ENCODE data around the gene ST7.

The ST7 gene

DNA sequence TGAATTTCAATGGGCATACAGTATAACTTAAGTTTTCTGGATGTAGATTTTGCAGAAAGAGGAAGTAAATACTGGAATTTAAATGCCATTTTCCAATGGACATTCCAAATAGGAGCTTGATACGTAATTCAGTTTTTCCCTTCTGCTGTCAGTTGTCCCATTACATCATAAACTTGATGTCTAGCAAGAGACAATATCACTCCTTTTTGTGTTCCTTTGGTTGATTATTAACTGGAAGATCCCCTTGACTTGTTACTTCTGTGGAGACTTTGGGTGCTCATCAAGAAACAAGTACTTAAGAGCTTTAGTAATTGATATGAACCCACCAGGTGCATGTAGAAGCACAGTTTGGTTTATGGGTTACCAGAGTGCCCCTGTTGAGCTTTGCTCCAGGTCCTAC is 116.1 kb downstream of the ST7 start:
- DNase-seq = no peak

DNA sequence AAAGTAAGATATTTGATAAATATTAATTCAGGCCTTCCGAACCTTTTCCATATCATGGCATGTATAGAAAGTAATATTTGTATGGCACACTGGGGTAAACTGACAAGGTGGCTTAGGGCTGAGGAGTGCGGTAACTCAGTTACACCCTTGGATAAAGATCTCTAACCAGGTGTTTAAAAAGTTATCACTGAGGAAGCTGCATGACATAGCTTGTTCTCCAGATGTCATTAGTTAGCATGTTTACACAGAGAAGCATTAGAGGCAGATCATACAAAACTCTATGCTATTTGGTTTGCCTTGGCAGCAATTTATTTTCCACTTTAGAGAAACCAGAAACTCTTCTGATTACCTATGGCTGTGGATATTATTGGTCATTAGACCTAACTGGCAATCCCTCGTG is 118.2 kb downstream of the ST7 start:
- no peak for DNase-seq

DNA sequence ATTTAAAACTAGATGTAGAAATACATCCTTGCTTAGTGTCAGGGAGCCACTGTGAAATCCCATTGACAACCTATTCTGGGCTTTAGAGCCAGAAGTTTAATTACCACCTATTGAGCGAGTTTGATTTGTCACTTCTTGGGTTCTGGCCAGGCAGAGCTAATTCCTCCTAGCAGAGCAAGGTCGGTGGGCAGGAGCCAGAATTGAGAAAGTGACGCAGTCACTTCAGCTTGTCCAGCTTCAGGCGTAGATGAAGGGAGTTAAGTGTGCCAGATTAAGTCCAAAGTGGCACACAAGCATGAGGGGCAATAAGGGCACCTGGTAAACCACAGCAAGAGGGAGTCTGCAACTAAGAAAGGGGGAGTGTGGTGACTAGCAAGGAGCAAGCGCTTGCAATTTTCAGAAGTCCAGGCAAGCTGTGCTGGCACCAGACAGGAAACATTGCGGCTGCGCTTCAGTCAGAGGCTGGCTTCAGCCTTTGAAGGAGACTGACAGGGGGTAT is 119.4 kb downstream of the ST7 start:
- no peak for DNase-seq

DNA sequence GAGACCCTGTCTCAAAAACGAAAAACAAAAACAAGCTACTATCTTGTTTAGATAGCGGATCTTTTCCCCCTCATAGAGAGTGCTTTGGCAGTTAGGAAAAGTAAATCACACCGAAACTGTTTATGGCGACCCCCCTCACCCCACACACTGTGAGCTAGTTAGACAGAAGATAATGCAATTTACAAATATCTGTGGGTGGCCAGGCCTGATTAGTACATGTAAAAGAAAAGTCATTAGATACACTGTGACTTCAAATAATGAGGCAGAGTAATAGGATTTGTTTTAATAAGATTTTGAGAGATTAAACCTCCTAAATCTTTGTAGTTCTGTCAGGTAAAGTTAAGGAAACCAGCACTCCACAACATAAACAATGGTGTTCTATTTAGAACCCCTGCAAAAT is 121.1 kb downstream of the ST7 start:
- DNase-seq = no peak

DNA sequence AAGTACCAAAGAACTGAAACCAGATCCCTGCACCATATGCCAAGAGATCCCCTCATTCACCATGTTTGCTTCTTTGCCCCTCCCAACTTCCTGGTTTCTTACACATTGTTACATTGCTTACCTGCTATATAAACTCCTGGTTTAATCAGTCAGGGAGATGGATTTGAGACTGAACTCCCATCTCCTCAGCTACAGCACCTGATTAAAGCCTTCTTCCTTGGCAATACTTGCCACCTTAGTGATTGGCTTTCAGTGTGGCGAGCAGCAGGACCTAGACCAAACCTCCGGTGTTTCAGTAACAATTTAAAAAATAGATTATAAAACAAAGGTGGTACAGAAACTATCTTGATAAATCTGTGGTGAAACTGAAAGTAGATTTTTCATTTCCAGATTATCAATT is 122.6 kb downstream of the ST7 start:
- no peak for DNase-seq

DNA sequence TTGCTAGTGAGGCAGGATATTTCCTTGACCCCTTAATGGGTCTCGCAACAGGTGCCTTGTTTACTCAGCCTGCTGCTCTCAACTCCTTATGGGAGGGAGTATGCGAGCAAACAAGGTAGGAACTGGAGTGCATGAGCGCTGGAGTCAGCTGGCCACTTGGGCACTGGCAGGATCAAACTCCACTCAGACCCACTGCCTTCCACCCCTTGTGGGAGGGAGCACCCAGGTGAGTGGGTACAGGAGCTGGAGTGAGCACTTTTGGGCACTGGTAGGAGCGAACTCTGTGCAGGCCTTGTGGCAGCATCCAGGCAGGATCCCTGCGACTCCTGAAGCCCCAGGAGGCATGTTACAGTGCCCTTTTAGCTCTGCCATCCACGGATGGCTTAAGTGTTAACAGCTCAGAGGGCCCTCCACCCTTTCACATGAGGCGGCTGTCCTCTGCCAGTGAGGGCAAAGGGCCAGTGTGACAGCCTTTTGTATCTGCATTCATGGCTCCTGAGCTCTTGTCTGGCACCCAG is 123.2 kb downstream of the ST7 start:
- DNase-seq = no peak

DNA sequence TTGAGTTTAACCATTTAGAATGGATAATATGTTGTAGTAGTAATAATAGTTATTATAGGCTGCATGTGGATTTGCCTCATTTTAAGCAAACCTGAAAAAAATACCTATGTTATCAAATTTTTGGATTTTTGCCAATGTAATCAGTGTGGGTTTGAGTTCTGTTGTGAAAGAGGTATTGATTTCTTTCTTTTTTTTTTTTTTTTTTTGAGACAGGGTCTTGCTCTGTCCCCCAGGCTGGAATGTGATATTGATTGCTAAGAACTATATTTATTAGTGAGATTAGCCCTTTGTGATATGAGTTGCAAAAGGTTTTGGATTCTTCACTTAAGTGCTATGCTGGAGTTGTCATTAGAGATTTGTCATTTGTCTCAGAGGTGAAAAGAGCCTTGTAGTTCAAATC is 124.4 kb downstream of the ST7 start:
- DNase-seq = no peak

DNA sequence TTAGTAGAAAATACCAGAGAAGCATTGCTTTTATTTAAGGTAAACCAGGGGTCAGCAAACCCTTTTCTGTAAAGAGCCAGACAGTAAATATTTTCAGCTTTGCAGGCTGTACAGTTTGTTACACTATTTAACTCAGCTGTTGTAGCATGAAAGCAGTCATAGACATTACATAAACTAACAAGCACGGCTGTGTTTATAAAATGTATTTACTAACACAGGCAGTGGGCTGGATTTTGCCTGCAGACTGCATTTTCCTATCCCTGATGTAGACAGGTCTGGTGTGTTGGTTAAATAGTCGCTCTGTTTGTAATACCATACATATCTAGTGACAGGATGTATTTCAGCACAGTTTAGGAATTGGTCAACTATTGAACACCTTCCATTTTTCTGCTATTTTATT is 129.3 kb downstream of the ST7 start:
- no peak for DNase-seq

DNA sequence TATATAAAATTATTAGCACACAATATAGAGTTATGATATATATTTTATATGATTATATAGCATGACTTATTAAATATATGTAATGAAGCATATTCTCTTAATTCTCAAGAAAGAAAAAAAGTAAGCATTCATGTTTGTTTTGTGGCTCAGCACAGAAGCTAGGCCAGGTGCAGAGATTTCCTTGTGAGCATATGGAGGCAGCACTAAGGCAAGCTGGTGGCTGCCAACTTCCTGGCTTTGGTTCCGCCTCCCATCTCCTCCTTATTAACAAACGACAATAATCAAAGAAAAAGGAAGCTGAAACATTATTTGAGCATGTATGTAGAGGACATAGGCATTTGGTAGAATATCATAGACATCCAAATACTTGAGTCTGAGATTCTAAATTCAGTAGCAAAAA is 130.3 kb downstream of the ST7 start:
- no peak for DNase-seq

DNA sequence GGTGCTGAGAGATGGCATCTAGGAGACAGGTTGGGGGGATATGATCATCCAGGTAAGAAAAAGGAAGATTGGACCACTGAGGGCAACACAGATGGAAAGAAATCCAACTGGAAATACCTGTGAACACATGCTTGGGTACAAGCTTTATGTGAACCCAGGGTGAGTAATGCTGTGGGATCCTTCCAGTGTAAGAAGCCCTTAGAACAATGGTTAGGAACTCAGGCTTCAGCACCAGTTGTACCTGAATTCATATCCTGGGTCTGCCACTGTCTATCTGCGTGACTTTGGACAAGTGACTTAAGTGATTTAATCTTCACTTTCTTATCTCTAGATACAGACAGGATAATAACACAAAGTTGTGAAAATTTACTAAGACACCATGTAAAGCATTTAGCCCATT is 131.0 kb downstream of the ST7 start:
- no peak for DNase-seq

DNA sequence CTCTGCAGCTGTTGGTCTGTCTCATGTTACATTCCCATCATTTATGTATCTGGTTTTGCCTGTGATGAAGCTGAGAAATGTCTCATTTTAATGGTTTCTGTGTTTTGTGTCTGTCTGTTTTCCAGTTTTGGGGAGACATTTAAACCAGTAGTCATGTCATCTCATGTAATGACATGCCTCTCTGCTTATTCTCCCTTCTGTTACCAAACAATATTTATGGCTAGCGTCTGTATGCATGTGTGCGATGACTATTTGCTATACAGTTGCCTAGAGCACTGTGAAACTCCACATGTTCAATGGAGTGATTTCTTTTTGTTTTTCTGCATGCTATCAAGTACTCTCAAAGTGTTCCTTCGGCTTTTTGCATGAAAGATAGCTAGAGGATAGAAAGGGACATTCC is 132.0 kb downstream of the ST7 start:
- DNase-seq = no peak

DNA sequence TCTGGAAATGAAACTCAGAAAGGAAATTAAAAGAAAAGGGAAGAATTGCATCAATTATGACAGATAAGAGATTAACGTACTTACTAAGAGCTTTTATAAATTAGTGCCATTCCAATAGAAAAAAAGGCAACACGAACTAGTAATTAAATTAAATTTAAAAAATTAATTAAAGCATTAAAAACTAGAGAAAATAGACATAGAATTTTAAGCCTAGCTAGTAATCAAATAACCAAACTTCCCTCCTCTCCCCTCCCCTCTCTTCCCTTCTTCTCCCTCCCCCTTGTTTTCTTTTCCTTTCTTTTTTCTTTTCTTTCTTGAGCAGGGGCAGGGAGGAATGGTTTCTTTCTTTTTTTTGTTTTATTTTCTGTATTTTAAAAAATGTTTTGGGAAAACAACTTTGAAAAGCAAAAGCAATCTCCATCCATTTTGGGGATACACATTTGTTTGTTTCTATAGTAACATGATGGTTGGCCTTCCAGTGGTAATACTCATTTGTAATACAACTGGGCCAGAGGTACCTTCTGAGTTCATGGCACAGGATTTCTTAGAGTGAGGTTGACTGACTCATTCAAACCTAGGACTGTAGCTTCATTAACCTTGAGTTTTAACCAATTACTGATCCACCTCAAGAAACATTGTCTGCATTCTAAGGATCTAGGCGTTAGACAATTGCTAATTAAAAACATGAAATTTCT is 132.6 kb downstream of the ST7 start:
- DNase-seq = no peak

DNA sequence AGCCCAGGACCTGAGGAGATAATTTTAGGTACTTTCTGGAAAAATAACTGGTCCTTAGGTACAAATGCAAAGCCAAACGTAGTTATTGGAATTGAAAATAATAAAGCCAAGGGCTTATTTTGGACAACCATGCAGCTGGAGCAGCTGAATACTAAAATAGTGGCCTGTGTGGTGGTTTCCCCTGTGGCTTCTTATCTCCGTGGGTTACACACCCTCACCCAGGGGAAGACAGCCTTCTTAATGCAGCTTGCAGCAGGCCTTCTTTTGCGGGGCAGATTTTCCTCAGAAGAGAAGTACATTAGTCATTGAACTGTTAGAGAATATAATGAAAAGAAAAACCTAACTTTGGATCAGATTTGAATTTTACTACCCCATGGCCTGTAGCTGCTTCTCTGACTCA is 133.5 kb downstream of the ST7 start:
- DNase-seq = no peak

DNA sequence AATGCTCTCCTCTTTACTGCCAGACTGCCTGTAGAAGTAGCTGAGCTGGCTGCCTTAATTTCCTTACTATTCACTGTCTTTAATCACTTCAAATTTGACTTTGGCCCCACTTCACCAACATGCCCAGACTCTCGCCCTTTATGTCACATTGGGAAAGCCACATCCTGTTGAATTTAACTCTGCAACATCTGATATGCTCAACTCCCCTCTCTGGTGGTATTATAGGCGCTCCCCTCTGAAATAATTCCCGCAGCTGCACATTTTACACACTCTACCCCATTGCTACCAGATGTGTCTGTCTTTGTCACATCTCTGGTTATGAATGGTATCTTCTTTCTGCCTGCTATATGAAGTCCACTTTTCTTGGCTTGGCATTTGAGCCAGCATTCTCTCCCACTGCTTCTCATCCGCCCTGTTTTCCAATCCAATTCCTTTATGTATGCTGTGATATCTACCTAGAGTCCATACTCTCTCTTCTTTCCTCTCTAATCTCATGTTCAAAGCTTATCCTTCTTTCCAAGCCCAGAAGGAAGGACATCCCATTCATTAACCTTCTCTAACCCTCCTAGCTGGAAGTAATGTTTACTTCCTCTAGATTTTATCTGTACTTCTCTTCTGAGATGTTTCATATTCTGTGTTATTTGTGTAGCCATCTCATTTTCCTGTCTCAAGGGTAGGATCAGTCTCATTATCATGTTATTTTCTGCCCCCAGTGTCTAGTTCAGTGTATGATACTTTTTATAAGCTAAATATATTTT is 134.5 kb downstream of the ST7 start:
- DNase-seq = no peak

DNA sequence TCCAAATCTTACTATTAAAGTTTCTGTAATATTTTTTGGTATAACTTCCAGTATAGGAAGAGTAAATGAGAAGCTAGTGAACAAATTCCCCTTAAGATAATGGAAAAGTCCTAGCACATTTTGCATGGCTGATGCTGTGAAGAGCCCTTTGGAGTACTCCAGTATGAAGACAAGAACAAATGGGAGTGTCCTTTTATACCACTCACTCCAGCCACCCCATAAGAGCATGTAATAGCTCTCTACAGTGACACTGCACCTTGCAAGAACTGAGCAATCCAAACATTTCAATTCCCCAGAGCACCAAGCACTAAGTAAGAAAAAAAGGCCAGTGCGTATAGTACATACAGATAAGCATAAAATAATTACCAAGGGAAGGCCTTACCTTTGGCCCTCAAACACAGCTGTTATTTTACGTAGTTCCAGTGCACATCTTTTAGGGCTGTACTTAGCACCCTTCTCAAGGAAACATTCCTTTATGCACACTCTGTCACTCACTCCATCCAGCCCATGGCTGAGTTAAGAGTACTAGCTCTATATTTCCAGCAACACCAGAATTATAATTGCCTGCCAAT is 135.4 kb downstream of the ST7 start:
- no peak for DNase-seq

DNA sequence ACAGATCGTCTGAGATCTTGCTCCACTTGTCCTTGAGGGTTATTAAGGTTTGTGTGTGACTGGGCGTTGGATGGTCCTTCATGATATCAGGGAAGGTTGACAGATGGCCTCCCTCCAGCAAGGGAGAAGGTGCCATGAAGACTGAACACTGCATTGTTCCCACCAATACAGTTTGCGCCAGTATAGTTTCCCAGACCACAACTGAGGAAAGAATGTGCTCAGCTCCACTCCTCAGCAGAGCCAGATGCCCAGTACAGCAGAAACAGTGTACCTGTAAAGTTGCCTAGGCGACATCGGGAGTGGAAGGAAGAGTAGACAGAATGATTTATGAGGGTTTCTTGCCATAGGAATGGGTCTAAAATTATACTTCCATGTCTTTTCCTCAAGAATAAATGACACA is 137.5 kb downstream of the ST7 start:
- no peak for DNase-seq

DNA sequence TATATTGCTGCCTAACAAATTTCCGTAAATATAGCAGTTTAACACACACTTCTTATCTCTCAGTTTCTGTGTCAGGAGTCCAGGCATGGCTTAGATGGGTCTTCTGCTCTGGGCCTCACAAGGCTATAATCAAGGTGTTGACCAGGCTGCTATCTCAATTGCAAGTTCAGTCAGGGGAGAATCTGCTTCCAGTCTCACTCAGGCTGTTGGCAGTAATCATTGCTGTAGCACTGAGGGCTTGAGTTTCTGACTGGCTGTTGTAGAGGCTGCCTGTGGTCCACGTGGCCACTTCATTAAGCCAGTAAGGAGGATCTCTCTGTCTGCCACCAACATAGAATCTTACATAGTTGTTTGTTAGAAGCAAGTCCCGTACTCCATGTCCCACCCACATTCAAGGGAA is 138.4 kb downstream of the ST7 start:
- DNase-seq = no peak

DNA sequence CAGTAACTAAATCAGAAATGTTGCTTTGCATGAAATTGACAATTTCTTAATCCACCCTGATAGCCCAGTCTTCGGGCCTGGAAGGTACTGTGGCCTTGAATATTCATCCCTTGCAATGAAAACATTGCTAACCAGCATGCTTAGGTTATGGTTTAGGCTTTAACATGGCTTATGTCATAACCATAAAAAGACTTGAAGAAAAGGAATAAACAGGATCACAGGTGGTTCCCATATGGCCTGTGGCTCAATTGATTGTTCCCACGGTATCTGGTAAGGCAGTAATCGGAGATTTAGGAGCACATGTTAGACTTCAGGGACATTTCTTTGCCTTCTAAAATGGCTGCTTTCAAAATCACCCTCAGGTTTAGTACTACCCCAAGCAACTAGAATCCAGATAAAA is 139.5 kb downstream of the ST7 start:
- DNase-seq = no peak

DNA sequence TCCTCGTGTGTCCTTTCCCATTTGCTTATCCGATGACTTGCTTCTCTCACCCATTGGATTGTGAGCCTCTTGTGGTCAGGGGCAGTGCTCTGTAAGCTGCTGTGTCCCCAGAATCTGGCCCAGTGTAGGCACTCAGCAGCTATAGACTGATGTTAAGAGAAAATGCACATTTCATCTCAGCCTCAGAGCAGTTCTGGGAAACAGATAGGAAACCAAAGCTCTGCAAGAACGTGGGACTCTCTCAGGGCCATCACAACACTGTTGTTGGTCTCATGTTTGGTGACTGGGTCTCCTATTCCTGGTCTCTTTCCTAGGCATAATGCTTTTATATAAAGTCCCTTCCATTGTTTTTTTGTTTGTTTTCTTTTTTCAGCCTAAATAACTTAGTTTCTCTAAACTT is 141.2 kb downstream of the ST7 start:
- DNase-seq = no peak

DNA sequence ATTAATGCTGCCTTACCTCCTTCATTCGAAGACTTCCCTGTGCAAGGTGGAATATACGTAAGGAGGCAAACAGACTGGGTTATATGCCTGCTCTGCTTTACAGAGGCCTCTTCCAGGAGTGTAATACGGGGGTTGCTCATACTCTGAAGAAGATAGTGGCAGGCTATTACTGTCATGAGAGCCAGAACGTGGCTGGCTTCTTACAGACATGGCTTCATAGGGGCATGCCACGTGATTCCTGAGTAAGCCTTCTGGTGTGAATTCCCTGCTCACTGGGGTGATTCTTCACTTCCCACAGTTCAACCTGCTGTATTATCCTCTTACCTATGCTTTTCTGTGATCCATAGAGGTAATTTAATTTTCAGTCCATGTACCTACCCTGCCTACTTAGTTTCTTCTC is 141.8 kb downstream of the ST7 start:
- no peak for DNase-seq

DNA sequence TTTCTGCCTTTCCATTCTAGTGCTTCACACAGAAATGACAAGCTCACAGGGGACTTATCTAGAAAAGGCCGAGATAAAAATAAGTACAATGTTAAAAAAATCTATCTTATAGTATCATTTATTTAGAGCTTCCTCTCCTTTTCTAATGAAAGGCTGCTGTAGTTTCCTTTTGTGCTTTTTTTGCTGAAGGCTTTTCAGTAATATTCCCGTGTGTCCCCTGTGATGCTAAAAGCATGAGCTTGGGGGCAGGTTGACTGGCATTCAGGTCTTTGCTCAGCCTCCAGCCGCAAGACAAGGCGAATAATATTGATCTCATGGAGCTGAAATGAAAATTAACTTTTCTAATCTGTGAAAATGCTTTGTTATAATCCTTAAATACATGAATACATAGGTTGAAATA is 143.0 kb downstream of the ST7 start:
- DNase-seq = no peak

DNA sequence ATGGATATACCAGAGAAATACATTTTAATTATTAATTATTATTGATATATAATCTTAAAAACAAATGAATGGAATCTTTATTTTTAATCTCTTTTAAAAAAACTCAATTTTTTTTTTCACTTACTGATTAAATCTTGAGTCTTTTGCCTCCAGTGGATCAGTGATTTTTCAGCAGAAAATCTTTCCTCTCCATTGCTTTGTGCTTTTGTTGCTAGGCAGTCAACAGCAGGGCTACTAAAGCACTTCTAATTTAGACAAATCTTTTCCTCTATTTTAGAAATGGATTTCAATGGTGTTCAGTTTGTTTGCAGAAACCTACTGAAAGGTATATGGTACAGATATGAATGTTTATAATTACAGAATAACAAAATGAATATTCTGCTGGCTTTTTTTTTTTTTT is 143.6 kb downstream of the ST7 start:
- DNase-seq = no peak

DNA sequence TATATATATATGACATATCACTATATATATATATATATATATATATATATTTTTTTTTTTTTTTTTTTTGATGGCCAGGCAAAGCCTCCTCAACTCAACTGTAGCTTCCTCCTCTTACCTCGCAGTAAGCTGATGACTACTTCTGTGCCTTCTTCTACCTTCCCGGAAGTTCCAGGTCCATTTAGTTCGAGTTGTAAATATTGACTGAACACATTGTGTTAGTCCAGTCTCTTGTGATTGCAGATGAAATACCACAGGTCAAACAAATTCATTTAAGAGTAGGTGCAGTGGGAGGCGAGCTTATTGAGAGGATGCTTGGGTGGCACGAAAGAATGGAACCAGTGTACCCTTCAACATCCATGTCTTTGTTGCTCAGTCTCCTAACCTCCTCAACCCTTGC is 144.6 kb downstream of the ST7 start:
- no peak for DNase-seq

DNA sequence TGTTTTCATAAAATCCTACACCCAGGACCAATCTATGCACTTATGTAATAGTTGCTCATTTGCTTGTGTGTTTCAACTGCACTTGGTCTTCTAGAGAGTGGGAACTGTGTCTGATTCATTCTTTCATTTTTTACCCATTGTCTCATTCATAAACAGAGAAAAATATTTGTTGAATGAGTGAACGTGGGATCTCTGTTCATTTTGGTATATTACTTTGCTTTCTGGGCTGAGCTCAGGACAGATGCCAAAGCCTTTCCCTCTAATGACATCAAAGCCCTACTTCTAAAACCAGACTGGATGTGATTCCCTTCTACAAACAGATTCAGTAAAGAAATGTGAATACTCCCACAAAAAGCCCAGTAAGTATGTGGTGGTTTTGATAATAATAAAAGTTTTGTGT is 145.2 kb downstream of the ST7 start:
- DNase-seq = no peak
